ENCODE data around the gene SCNN1G. TPM values are rescaled to one million over a fixed set of nuclear protein-coding genes. Genes with fewer than 3 reads are reported as not detected.

Gene SCNN1G
- total and polyA plus RNA-seq, 2 of the 4 experiments (the other 2 are of a cell fraction): not detected

DNA sequence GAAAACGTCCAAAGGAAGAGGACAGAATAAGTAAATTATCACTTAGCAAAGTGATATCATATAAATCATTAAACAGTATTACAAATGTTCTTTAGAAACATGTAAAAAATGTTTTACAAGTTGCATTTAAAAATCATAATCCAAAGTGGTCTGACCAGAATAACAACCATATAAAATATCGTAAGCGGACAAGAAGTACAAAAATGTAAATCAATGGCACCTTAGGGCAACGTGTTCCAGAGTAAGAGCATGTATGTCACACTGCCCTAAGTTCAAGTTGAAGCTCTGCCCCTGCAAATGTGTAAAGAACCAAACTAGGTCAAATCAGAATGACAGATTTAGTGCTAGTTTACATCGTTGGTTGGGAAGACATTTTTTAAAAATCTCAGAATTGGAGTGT is 44.7 kb upstream of the SCNN1G start:
- Histone ChIP-seq H3K36me3 (ENCODE audit: control insufficient read depth, insufficient read depth, low read length) (no peaks in the 10 kb centered on the region), H2BK15ac (ENCODE audit: low read depth, low read length) (no peak overlapping the region), H2BK5ac (ENCODE audit: low read depth, low read length, poor library complexity, severe bottlenecking) (no peak overlapping the region), H3K4me1 (ENCODE audit: control insufficient read depth, insufficient read depth, low read length) (peaks cover 9% of the 10 kb centered on the region), H3K23ac (ENCODE audit: low read depth, low read length) (no peak overlapping the region), H2AK5ac (ENCODE audit: low read depth, low read length) (no peak overlapping the region), H3K79me1 (ENCODE audit: low read depth in 1 of 2, low read length in 2 of 2) (peaks cover 40 to 41% of the 10 kb centered on the region in 2 experiments), H2AK9ac (replicated peaks; ENCODE audit: low read depth, low read length, poor library complexity) (no peak overlapping the region), H3K9ac (ENCODE audit: low read depth, low read length) (no peak overlapping the region), H3K27ac (ENCODE audit: insufficient read depth, low read length) (no peak overlapping the region), H3K9me1 (ENCODE audit: insufficient read depth, low read length) (peaks cover 4% of the 10 kb centered on the region), H4K8ac (ENCODE audit: low read depth in 2 of 2, low read length in 2 of 2) (no peak overlapping the region), H3K27me3 (ENCODE audit: control insufficient read depth, insufficient read depth, low read length) (no peaks in the 10 kb centered on the region), H2AFZ (replicated peaks; ENCODE audit: low read length, poor library complexity) (no peak overlapping the region), H3K4ac (ENCODE audit: low read depth, low read length) (no peak overlapping the region), H3K4me2 (ENCODE audit: low read depth, low read length) (no peak overlapping the region), H3K14ac (replicated peaks; ENCODE audit: low read depth, low read length) (no peak overlapping the region), H2BK120ac (ENCODE audit: low read depth, low read length) (no peak overlapping the region), H3K4me3 (ENCODE audit: insufficient read depth, low read depth, low read length) (no peak overlapping the region), H3K9me3 (ENCODE audit: control insufficient read depth, insufficient read depth, low read length) (peaks cover 4% of the 10 kb centered on the region; the same call in 1 of the 2 replicates), H3K56ac (ENCODE audit: extremely low read depth, insufficient read depth, low read length) (no peak overlapping the region), H4K91ac (ENCODE audit: insufficient read depth, low read depth, low read length) (no peak overlapping the region), H3K18ac (ENCODE audit: low read depth, low read length) (no peak overlapping the region), H2BK20ac (ENCODE audit: low read depth, low read length) (no peak overlapping the region), H4K5ac (ENCODE audit: low read depth, low read length) (no peak overlapping the region), H4K20me1 (ENCODE audit: insufficient read depth, low read length) (peaks cover 32% of the 10 kb centered on the region)
- ChIA-PET POLR2A (ENCODE audit: unreplicated experiment) (no interaction called here), CTCF (no interaction called here)
- in situ Hi-C loops (cut with MboI; ENCODE audit: low sequenced_read_pairs) (no loop called here), dilution Hi-C loops (cut with HindIII; ENCODE audit: low sequenced_read_pairs, unreplicated experiment) (no loop called here), intact Hi-C loops (cut with micrococcal nuclease) (no loop called here)
- BruUV-seq (replicated peaks): no TSS peak
- TF ChIP-seq POLR2A (IDR thresholded peaks at IDR 0.05; ENCODE audit: low read depth, low read length) (no peak), MXI1 (IDR thresholded peaks at IDR 0.05; ENCODE audit: borderline replicate concordance, low read depth, low read length) (no peak), RAD21 (IDR thresholded peaks at IDR 0.05; ENCODE audit: low read length) (no peak), CHD1 (IDR thresholded peaks at IDR 0.05; ENCODE audit: low read depth, low read length) (no peak), BHLHE40 (IDR thresholded peaks at IDR 0.05; ENCODE audit: low read depth, low read length) (no peak), NFE2L2 (IDR thresholded peaks at IDR 0.05; ENCODE audit: low read depth, low read length) (no peak), RCOR1 (IDR thresholded peaks at IDR 0.05; ENCODE audit: insufficient replicate concordance, low read length) (no peak), FOS (IDR thresholded peaks at IDR 0.05; ENCODE audit: low read depth, low read length) (no peak), SMC3 (IDR thresholded peaks at IDR 0.05; ENCODE audit: low read depth, low read length) (no peak), MAFK (IDR thresholded peaks at IDR 0.05; ENCODE audit: low read depth, low read length) (no peak), RFX5 (IDR thresholded peaks at IDR 0.05; ENCODE audit: low read depth, low read length) (no peak), MAZ (IDR thresholded peaks at IDR 0.05; ENCODE audit: borderline replicate concordance, low read depth, low read length) (no peak), CEBPB (IDR thresholded peaks at IDR 0.05; ENCODE audit: low read depth, low read length) (no peak)
- TF ChIP-seq, protein P1, sequence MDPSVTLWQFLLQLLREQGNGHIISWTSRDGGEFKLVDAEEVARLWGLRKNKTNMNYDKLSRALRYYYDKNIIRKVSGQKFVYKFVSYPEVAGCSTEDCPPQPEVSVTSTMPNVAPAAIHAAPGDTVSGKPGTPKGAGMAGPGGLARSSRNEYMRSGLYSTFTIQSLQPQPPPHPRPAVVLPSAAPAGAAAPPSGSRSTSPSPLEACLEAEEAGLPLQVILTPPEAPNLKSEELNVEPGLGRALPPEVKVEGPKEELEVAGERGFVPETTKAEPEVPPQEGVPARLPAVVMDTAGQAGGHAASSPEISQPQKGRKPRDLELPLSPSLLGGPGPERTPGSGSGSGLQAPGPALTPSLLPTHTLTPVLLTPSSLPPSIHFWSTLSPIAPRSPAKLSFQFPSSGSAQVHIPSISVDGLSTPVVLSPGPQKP (IDR thresholded peaks at IDR 0.05; ENCODE audit: borderline replicate concordance, low read depth, low read length): no peak
- TF ChIP-seq, protein P2, sequence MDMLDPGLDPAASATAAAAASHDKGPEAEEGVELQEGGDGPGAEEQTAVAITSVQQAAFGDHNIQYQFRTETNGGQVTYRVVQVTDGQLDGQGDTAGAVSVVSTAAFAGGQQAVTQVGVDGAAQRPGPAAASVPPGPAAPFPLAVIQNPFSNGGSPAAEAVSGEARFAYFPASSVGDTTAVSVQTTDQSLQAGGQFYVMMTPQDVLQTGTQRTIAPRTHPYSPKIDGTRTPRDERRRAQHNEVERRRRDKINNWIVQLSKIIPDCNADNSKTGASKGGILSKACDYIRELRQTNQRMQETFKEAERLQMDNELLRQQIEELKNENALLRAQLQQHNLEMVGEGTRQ (IDR thresholded peaks at IDR 0.05; ENCODE audit: low read depth, low read length): no peak
- TF ChIP-seq, protein P3, sequence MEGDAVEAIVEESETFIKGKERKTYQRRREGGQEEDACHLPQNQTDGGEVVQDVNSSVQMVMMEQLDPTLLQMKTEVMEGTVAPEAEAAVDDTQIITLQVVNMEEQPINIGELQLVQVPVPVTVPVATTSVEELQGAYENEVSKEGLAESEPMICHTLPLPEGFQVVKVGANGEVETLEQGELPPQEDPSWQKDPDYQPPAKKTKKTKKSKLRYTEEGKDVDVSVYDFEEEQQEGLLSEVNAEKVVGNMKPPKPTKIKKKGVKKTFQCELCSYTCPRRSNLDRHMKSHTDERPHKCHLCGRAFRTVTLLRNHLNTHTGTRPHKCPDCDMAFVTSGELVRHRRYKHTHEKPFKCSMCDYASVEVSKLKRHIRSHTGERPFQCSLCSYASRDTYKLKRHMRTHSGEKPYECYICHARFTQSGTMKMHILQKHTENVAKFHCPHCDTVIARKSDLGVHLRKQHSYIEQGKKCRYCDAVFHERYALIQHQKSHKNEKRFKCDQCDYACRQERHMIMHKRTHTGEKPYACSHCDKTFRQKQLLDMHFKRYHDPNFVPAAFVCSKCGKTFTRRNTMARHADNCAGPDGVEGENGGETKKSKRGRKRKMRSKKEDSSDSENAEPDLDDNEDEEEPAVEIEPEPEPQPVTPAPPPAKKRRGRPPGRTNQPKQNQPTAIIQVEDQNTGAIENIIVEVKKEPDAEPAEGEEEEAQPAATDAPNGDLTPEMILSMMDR (conservative IDR thresholded peaks at IDR 0.05; ENCODE audit: low read depth, low read length): no peak
- no CpG with 5 or more reads among the region's 5 CpGs for WGBS, 2 experiments (ENCODE audit: extremely low coverage in 2 of 2, insufficient read length in 1 of 2)
- no peak for ATAC-seq (ENCODE audit: low read depth)
- no peak for DNase-seq

All from IMR-90 (cell line).